PC-3 (cell line): Measurements from ENCODE around the gene C1QL4. TPM values are rescaled to one million over a fixed set of nuclear protein-coding genes. Genes with fewer than 3 reads are reported as not detected.
A peak's percentile ranks its signal among the peaks of the same experiment; 100 is the strongest.

ENCODE experiments used
- ATAC-seq: fragments of 200-7000 bp; cut with Tn5 transposase; 2 replicates; pipeline ENCODE4 v1.9.1; 2020; ENCODE audit warnings: mild to moderate bottlenecking, moderate library complexity
- BruUV-seq: library from RNA; stranded (reverse); fragments of 400-500 nt; replicated peaks from 2 replicates; lab custom pipeline; 2021; lab: Mats Ljungman, UMichigan
- CTCF ChIA-PET: fragments of 300-600 bp; sonication (Branson Sonifier 250); formaldehyde crosslinking; loops from one replicate; lab custom pipeline; 2022; ENCODE audit warnings: antibody characterized with exemption; lab: Charles Lee
- POLR2A ChIA-PET: fragments of 300-600 bp; sonication (Branson Sonifier 250); formaldehyde crosslinking; loops from one replicate; lab custom pipeline; 2022; ENCODE audit warnings: antibody characterized with exemption; ENCODE audit not compliant: unreplicated experiment; lab: Charles Lee
- DNase-seq: peaks from one replicate; pipeline ENCODE4 v3.0.0-alpha.2; 2015
- H2AFZ ChIP-seq: fragments of 300-600 bp; sonication (generic); 2 replicates; pipeline ENCODE4 v1.6.0; 2016; ENCODE audit warnings: antibody characterized with exemption, low read length
- H3F3A ChIP-seq: fragments of 300-600 bp; sonication (generic); one replicate; pipeline ENCODE4 v1.6.0; 2017; ENCODE audit warnings: antibody characterized with exemption, low read length, control low read depth, mild to moderate bottlenecking; ENCODE audit not compliant: unreplicated experiment
- H3K27ac ChIP-seq: fragments of 300-600 bp; sonication (generic); 2 replicates; pipeline ENCODE4 v1.5.1; 2016; ENCODE audit warnings: mild to moderate bottlenecking, low read length
- H3K27me3 ChIP-seq: fragments of 300-600 bp; sonication (generic); 2 replicates; pipeline ENCODE4 v1.6.1; 2016; ENCODE audit warnings: low read length, mixed read lengths
- H3K36me3 ChIP-seq: fragments of 300-600 bp; sonication (generic); 2 replicates; pipeline ENCODE4 v1.6.1; 2016; ENCODE audit warnings: low read depth, mixed run types, low read length, mixed read lengths
- H3K4me1 ChIP-seq: fragments of 300-600 bp; sonication (generic); 2 replicates; pipeline ENCODE4 v1.5.1; 2016; ENCODE audit warnings: low read length; ENCODE audit not compliant: insufficient read depth
- H3K4me2 ChIP-seq: fragments of 300-600 bp; sonication (generic); 2 replicates; pipeline ENCODE4 v1.6.0; 2016; ENCODE audit warnings: low read length
- H3K4me3 ChIP-seq: fragments of 300-600 bp; sonication (generic); 2 replicates; pipeline ENCODE4 v1.5.1; 2016; ENCODE audit warnings: mild to moderate bottlenecking, low read length, mixed read lengths
- H3K79me2 ChIP-seq: fragments of 300-600 bp; sonication (generic); 2 replicates; pipeline ENCODE4 v1.6.1; 2017; ENCODE audit warnings: low read length, mixed read lengths
- H3K9ac ChIP-seq: fragments of 300-600 bp; sonication (generic); 2 replicates; pipeline ENCODE4 v1.6.0; 2016; ENCODE audit warnings: mild to moderate bottlenecking, low read length
- H3K9me2 ChIP-seq: fragments of 300-600 bp; sonication (generic); replicated peaks from 2 replicates; pipeline ENCODE4 v1.6.1; 2016; ENCODE audit warnings: mixed run types, low read length, mixed read lengths
- H3K9me3 ChIP-seq: fragments of 300-600 bp; sonication (generic); 2 replicates; pipeline ENCODE4 v1.6.1; 2016; ENCODE audit warnings: low read length, mixed read lengths
- H4K20me1 ChIP-seq: fragments of 300-600 bp; sonication (generic); 2 replicates; pipeline ENCODE4 v1.6.1; 2016; ENCODE audit warnings: low read length, mixed read lengths
- EZH2 ChIP-seq: fragments of 300-600 bp; sonication (generic); IDR thresholded peaks from one replicate; pipeline ENCODE4 v1.6.1; 2017; ENCODE audit warnings: antibody characterized with exemption, mild to moderate bottlenecking, low read length; ENCODE audit not compliant: unreplicated experiment
- EZH2phosphoT487 ChIP-seq: fragments of 300-600 bp; sonication (generic); IDR thresholded peaks from 2 replicates; pipeline ENCODE4 v1.6.1; 2018; ENCODE audit warnings: mild to moderate bottlenecking, antibody characterized with exemption, low read length, borderline replicate concordance
- intact Hi-C: fragments of 100-400 bp; cut with micrococcal nuclease; formaldehyde crosslinking; loops from 2 replicates; pipeline ENCODE4 v1.9.0; 2023
- total RNA-seq: library from RNA; depleted of rRNA; stranded (reverse); fragments of >200 nt; gene quantifications from 2 replicates; pipeline ENCODE4 v1.2.3, GENCODE V29; 2014
- TF ChIP-seq, protein P1 (sequence below): fragments of 300-600 bp; sonication (generic); conservative IDR thresholded peaks from 2 replicates; pipeline ENCODE4 v1.5.1; 2017; ENCODE audit warnings: antibody characterized with exemption, low read depth, mild to moderate bottlenecking, low read length

The C1QL4 gene
- total RNA-seq, 1 experiment from 2014 or later: 5.3 TPM

DNA sequence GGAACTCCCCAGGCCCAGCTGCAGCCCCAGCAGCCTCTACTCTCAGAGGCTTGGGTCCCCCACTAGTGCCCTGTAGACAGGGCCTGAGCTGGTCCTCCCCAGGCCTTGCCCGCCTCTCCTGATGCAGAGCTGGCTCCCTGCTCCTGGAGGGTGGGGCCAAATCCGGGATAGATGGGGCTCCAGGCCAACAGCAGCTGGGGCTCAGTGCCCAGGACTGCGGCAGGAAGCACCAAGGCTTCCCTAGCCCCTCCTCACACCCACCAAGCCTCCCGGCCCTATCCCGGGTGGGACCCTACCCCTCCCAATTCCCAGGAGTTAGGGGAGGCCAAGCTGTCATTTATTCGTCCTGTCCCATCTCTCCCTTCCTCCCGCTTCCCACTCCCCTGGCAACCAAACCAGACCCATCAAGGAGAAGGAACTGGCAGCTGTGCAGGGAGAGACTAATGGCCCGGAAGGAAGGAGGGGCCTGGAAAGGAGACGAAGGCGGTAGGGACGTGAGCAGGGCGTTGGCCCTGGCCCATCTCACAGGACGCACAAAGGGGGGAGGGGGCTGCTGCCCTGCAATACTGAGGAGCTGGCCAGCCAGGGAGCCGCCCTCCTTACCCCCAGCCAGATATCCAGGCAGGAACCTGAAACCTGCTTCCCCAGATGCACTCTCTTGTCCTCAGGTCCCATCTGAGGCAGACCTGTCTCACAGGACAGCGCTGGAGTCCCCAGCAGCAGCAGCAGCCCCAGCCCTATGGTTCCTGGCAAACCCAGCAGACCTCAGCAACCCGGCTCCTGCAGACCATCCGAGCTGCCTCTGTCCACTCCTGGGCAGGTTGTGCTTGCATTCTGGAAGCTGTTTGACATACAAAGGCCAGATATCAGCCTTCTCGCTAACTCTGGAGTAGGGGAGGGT lies 43.7 kb downstream of the C1QL4 start:
- no peak overlapping the region for H2AFZ ChIP-seq
- ChIA-PET POLR2A (interaction anchor here (0.5 kb wide), 1 partner anchor 19 kb away, joined by 3 read pairs; no protein-coding TSS in a partner anchor), CTCF (interaction anchor here (0.6 kb wide), 1 partner anchor 29 kb away, joined by 3 read pairs; no protein-coding TSS in a partner anchor)
- intact Hi-C loops: no loop called here
- no peak overlapping the region for H3K4me3 ChIP-seq
- H3K4me2 ChIP-seq: no peak overlapping the region
- TF ChIP-seq, protein P1, sequence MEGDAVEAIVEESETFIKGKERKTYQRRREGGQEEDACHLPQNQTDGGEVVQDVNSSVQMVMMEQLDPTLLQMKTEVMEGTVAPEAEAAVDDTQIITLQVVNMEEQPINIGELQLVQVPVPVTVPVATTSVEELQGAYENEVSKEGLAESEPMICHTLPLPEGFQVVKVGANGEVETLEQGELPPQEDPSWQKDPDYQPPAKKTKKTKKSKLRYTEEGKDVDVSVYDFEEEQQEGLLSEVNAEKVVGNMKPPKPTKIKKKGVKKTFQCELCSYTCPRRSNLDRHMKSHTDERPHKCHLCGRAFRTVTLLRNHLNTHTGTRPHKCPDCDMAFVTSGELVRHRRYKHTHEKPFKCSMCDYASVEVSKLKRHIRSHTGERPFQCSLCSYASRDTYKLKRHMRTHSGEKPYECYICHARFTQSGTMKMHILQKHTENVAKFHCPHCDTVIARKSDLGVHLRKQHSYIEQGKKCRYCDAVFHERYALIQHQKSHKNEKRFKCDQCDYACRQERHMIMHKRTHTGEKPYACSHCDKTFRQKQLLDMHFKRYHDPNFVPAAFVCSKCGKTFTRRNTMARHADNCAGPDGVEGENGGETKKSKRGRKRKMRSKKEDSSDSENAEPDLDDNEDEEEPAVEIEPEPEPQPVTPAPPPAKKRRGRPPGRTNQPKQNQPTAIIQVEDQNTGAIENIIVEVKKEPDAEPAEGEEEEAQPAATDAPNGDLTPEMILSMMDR: no peak
- TF ChIP-seq EZH2 (no peak), EZH2phosphoT487 (no peak)
- no peaks in the 10 kb centered on the region for H3K79me2 ChIP-seq
- BruUV-seq: no TSS peak
- H4K20me1 ChIP-seq: no peaks in the 10 kb centered on the region
- H3K9ac ChIP-seq: no peak overlapping the region
- no peaks in the 10 kb centered on the region for H3F3A ChIP-seq
- no peaks in the 10 kb centered on the region for H3K36me3 ChIP-seq
- H3K27ac ChIP-seq: no peak overlapping the region
- H3K27me3 ChIP-seq: no peaks in the 10 kb centered on the region
- no peaks in the 10 kb centered on the region for H3K9me2 ChIP-seq
- ATAC-seq: peak; percentile 8; the same call in 1 of the 2 replicates
- DNase-seq: no peak
- H3K4me1 ChIP-seq: peaks cover 12% of the 10 kb centered on the region
- no peaks in the 10 kb centered on the region for H3K9me3 ChIP-seq

DNA sequence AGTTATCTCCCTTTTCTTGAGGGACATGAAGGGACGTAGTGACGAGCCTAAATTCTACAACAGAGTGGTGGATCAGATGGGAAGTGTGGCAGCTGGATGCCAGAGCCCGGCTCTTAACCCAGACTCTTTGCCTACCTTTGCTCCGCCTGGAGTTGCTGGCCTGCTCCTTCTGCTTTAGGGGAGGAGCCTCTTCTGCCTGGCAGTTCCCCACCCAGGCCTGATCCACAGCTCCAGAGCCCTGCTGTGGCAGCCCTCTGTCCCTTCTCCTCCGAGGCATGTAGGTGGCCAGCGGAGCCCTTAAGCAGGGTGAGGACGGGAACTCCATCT lies 44.3 kb downstream of the C1QL4 start:
- CTCF ChIA-PET: interaction anchor here (0.7 kb wide), 1 partner anchor 58 kb away, joined by 3 read pairs; no protein-coding TSS in a partner anchor
- intact Hi-C loops: no loop called here
- POLR2A ChIA-PET: interaction anchor here (0.5 kb wide), 1 partner anchor 19 kb away, joined by 3 read pairs; no protein-coding TSS in a partner anchor
- Histone ChIP-seq H3K36me3 (no peaks in the 10 kb centered on the region), H3K4me1 (peaks cover 10% of the 10 kb centered on the region), H3K4me2 (no peak overlapping the region), H3K9ac (no peak overlapping the region), H4K20me1 (no peaks in the 10 kb centered on the region), H3K4me3 (no peak overlapping the region), H3K27ac (no peak overlapping the region), H3K79me2 (no peaks in the 10 kb centered on the region), H3K9me3 (no peaks in the 10 kb centered on the region), H3F3A (no peaks in the 10 kb centered on the region), H3K27me3 (no peaks in the 10 kb centered on the region), H2AFZ (no peak overlapping the region), H3K9me2 (no peaks in the 10 kb centered on the region)
- no TSS peak for BruUV-seq
- TF ChIP-seq, protein P1: no peak
- no peak for TF ChIP-seq EZH2
- TF ChIP-seq EZH2phosphoT487: no peak
- DNase-seq (no peak), ATAC-seq (no peak)
